ENCODE measurements around the gene DERL3.

Gene DERL3

GRCh38 chr22:23831781-23832180, 7.0 kb downstream of the DERL3 start:
- H3K4me3 ChIP-seq (ENCODE audit: low read depth, low read length): no peak overlapping the region
- DNase-seq (ENCODE audit: low read depth): no peak
- no peak for TF ChIP-seq POLR2A (IDR thresholded peaks at IDR 0.05; ENCODE audit: extremely low read depth, insufficient read length)
- TF ChIP-seq CTCF (IDR thresholded peaks at IDR 0.05; ENCODE audit: low read depth, low read length): no peak
- TF ChIP-seq MAX (IDR thresholded peaks at IDR 0.05; ENCODE audit: low read depth, low read length): no peak

GRCh38 chr22:23831261-23831660, 7.5 kb downstream of the DERL3 start:
- no peak for TF ChIP-seq MAX (IDR thresholded peaks at IDR 0.05; ENCODE audit: low read depth, low read length)
- DNase-seq (ENCODE audit: low read depth): no peak
- no peak overlapping the region for H3K4me3 ChIP-seq (ENCODE audit: low read depth, low read length)

GRCh38 chr22:23829845-23830372, 8.9 kb downstream of the DERL3 start:
- no peak overlapping the region for H3K4me3 ChIP-seq (ENCODE audit: low read depth, low read length)

GRCh38 chr22:23828800-23829680, 9.8 kb downstream of the DERL3 start:
- no peak for TF ChIP-seq MAX (IDR thresholded peaks at IDR 0.05; ENCODE audit: low read depth, low read length)
- TF ChIP-seq CTCF (IDR thresholded peaks at IDR 0.05; ENCODE audit: low read depth, low read length): no peak
- no peak for TF ChIP-seq MYC (IDR thresholded peaks at IDR 0.05; ENCODE audit: low read depth, low read length)
- no peak for TF ChIP-seq POLR2A (IDR thresholded peaks at IDR 0.05; ENCODE audit: extremely low read depth, insufficient read length)
- no peak overlapping the region for H3K4me3 ChIP-seq (ENCODE audit: low read depth, low read length)
- no peak for DNase-seq (ENCODE audit: low read depth)

More at GRCh38 chr22:23829845-23830372, 8.9 kb downstream of the DERL3 start:
- no peak for DNase-seq (ENCODE audit: low read depth)
- TF ChIP-seq POLR2A (IDR thresholded peaks at IDR 0.05; ENCODE audit: extremely low read depth, insufficient read length): no peak
- no peak for TF ChIP-seq CTCF (IDR thresholded peaks at IDR 0.05; ENCODE audit: low read depth, low read length)
- no peak for TF ChIP-seq MAX (IDR thresholded peaks at IDR 0.05; ENCODE audit: low read depth, low read length)
- no peak for TF ChIP-seq MYC (IDR thresholded peaks at IDR 0.05; ENCODE audit: low read depth, low read length)

- no peak for TF ChIP-seq CTCF (IDR thresholded peaks at IDR 0.05; ENCODE audit: low read depth, low read length)
- TF ChIP-seq POLR2A (IDR thresholded peaks at IDR 0.05; ENCODE audit: extremely low read depth, insufficient read length): no peak
- no peak for TF ChIP-seq MAX (IDR thresholded peaks at IDR 0.05; ENCODE audit: low read depth, low read length)
- no peak for TF ChIP-seq MYC (IDR thresholded peaks at IDR 0.05; ENCODE audit: low read depth, low read length)
- H3K4me3 ChIP-seq (ENCODE audit: low read depth, low read length): no peak overlapping the region
- DNase-seq (ENCODE audit: low read depth): no peak
Measured at GRCh38 chr22:23827351-23827995, 11.3 kb downstream of the DERL3 start.

All from NB4 (cell line).